DND-41 (cell line): ENCODE results near the gene C9orf40.

ENCODE experiments used
- ATAC-seq: fragments of 200-7000 bp; cut with Tn5 transposase; 3 replicates; pipeline ENCODE4 v1.9.1; 2021; ENCODE audit warnings: low read depth; ENCODE audit not compliant: insufficient read depth
- DNase-seq: peaks from one replicate; pipeline ENCODE4 v3.0.0-alpha.2; 2020
- H2AFZ ChIP-seq: 2 replicates; pipeline ENCODE4 v1.6.0; 2012; ENCODE audit warnings: low read depth, low read length
- H3K27ac ChIP-seq: 2 replicates; pipeline ENCODE4 v1.5.1; 2012; ENCODE audit warnings: low read length, inconsistent platforms
- H3K27me3 ChIP-seq: fragments of 200-600 bp; sonication (generic); 2 replicates; pipeline ENCODE4 v1.6.0; 2012; ENCODE audit warnings: low read length, mild to moderate bottlenecking, inconsistent platforms; ENCODE audit not compliant: insufficient read depth, poor library complexity
- H3K36me3 ChIP-seq: 2 replicates; pipeline ENCODE4 v1.5.1; 2012; ENCODE audit warnings: low read length, inconsistent platforms; ENCODE audit not compliant: insufficient read depth
- H3K4me1 ChIP-seq: 2 replicates; pipeline ENCODE4 v1.5.1; 2012; ENCODE audit warnings: mild to moderate bottlenecking, low read length; ENCODE audit not compliant: insufficient read depth
- H3K4me2 ChIP-seq: 2 replicates; pipeline ENCODE4 v1.6.0; 2012; ENCODE audit warnings: mild to moderate bottlenecking, moderate library complexity, low read length, inconsistent platforms; ENCODE audit not compliant: insufficient read depth
- H3K4me3 ChIP-seq, 2 experiments: fragments of 200-600 bp in 1 of 2; shearing (Covaris generic) in 1 of 2; 2 replicates each; pipeline ENCODE4 v1.5.1; 2012 to 2016; ENCODE audit warnings: inconsistent platforms in 2 of 2, low read length in 2 of 2, mild to moderate bottlenecking in 2 of 2, low read depth in 1 of 2, moderate library complexity in 1 of 2
- H3K79me2 ChIP-seq: 2 replicates; pipeline ENCODE4 v1.6.0; 2012; ENCODE audit warnings: low read length, inconsistent platforms; ENCODE audit not compliant: insufficient read depth
- H3K9ac ChIP-seq: 2 replicates; pipeline ENCODE4 v1.6.0; 2012; ENCODE audit warnings: low read depth, mild to moderate bottlenecking, inconsistent platforms, low read length, moderate library complexity
- H3K9me3 ChIP-seq: 2 replicates; pipeline ENCODE4 v1.5.1; 2012; ENCODE audit warnings: low read length, moderate library complexity, mild to moderate bottlenecking, inconsistent platforms; ENCODE audit not compliant: insufficient read depth, severe bottlenecking
- H4K20me1 ChIP-seq: 2 replicates; pipeline ENCODE4 v1.6.0; 2012; ENCODE audit warnings: low read length; ENCODE audit not compliant: insufficient read depth
- EZH2 ChIP-seq: IDR thresholded peaks from 3 replicates; pipeline ENCODE4 v1.6.1; 2012; ENCODE audit warnings: borderline replicate concordance, low read depth, mild to moderate bottlenecking, moderate library complexity, low read length, inconsistent platforms; ENCODE audit not compliant: severe bottlenecking
- TF ChIP-seq, protein P1 (sequence below): IDR thresholded peaks from 2 replicates; pipeline ENCODE4 v1.5.1; 2012; ENCODE audit warnings: borderline replicate concordance, low read length, moderate library complexity, mild to moderate bottlenecking; ENCODE audit not compliant: poor library complexity, severe bottlenecking; ENCODE audit errors: extremely low read depth

The C9orf40 gene

DNA sequence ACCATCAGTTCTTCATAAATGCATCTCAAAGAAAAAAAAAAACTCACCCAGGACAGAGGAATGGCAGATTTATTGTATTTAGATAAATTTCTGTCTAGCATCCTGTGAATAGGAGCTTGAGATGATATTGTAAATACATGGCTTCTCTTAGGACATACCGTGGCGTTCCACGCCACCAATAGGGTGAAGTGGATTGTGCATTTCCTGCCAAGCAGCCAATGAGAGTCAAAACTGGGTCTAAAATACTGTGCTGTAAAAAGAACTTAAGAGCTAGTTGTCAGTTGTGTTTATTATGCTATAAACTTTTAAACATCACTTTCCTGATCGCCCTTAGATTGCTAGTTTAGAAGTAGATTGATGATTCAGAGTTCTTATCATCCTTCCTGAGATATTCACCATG is 44.0 kb downstream of the C9orf40 start:
- H3K9ac ChIP-seq = no peak overlapping the region
- ATAC-seq (no peak), DNase-seq (no peak)
- H3K27me3 ChIP-seq = no peaks in the 10 kb centered on the region
- H3K9me3 ChIP-seq = no peaks in the 10 kb centered on the region
- H3K4me1 ChIP-seq = no peaks in the 10 kb centered on the region
- TF ChIP-seq EZH2 = no peak
- TF ChIP-seq, protein P1, sequence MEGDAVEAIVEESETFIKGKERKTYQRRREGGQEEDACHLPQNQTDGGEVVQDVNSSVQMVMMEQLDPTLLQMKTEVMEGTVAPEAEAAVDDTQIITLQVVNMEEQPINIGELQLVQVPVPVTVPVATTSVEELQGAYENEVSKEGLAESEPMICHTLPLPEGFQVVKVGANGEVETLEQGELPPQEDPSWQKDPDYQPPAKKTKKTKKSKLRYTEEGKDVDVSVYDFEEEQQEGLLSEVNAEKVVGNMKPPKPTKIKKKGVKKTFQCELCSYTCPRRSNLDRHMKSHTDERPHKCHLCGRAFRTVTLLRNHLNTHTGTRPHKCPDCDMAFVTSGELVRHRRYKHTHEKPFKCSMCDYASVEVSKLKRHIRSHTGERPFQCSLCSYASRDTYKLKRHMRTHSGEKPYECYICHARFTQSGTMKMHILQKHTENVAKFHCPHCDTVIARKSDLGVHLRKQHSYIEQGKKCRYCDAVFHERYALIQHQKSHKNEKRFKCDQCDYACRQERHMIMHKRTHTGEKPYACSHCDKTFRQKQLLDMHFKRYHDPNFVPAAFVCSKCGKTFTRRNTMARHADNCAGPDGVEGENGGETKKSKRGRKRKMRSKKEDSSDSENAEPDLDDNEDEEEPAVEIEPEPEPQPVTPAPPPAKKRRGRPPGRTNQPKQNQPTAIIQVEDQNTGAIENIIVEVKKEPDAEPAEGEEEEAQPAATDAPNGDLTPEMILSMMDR = no peak
- H3K79me2 ChIP-seq = no peaks in the 10 kb centered on the region
- H4K20me1 ChIP-seq = no peaks in the 10 kb centered on the region
- H3K36me3 ChIP-seq = no peaks in the 10 kb centered on the region
- no peak overlapping the region for H3K4me2 ChIP-seq
- no peak overlapping the region for H3K27ac ChIP-seq
- no peak overlapping the region for H3K4me3 ChIP-seq
- H2AFZ ChIP-seq = no peak overlapping the region

DNA sequence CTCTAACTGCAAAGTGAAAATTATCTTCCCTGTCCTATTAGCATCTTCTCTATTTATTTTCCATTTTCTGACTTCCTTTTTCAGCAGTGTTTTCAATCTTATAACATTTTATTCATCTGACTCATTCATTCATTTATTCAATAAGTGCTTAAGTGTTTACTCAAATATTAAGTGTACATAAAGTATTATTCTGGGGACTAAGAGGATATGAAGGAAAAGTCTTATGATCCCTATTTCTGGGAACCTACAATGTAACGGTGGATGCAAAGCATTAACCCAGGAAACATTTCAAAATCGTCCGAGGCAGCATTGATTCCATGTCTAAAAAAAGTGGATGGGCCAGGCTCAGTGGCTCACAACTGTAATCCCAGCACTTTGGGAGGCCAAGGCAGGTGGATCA is 45.6 kb downstream of the C9orf40 start:
- H3K4me2 ChIP-seq = no peak overlapping the region

DNA sequence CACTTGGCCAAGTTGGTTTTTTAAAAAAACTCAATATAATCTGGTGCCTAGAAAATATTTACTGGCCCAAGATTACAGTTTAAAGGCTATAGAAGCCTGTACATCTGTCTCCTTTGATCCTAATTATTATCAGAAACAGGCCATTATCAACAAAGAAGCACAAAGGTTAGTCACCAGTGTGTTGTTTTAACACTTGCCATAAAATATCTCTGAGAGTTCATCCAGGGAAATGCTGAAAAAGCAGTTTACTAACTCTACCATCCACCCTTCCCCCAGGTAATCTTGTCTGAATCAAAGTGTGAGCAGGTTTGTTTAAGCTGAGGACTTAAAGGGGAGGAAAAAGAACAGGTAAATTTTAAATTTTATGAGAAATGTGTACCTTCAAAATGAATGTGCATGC is 51.7 kb downstream of the C9orf40 start:
- TF ChIP-seq, protein P1 = no peak
- TF ChIP-seq EZH2 = no peak
- H2AFZ ChIP-seq = no peak overlapping the region

More for the DNA sequence above, 45.6 kb downstream of the C9orf40 start:
- Histone ChIP-seq H3K9me3 (no peaks in the 10 kb centered on the region), H3K79me2 (no peaks in the 10 kb centered on the region), H3K27me3 (no peaks in the 10 kb centered on the region), H2AFZ (no peak overlapping the region), H3K4me1 (no peaks in the 10 kb centered on the region), H3K27ac (no peak overlapping the region), H3K36me3 (no peaks in the 10 kb centered on the region), H4K20me1 (no peaks in the 10 kb centered on the region), H3K4me3 (no peak overlapping the region), H3K9ac (no peak overlapping the region)
- ATAC-seq (no peak), DNase-seq (no peak)
- TF ChIP-seq, protein P1 = no peak
- TF ChIP-seq EZH2 = no peak

More for the DNA sequence above, 51.7 kb downstream of the C9orf40 start:
- no peaks in the 10 kb centered on the region for H3K27me3 ChIP-seq
- H3K36me3 ChIP-seq = no peaks in the 10 kb centered on the region
- no peaks in the 10 kb centered on the region for H3K4me1 ChIP-seq
- ATAC-seq (no peak), DNase-seq (no peak)
- H3K4me2 ChIP-seq = no peak overlapping the region
- no peaks in the 10 kb centered on the region for H3K9me3 ChIP-seq
- no peak overlapping the region for H3K4me3 ChIP-seq
- no peaks in the 10 kb centered on the region for H3K79me2 ChIP-seq
- H3K27ac ChIP-seq = no peak overlapping the region
- H4K20me1 ChIP-seq = no peaks in the 10 kb centered on the region
- no peak overlapping the region for H3K9ac ChIP-seq
